Natural killer cell (primary cell): Measurements from ENCODE around the gene FADD. TPM values are rescaled to one million over a fixed set of nuclear protein-coding genes. Genes with fewer than 3 reads are reported as not detected.

Source experiments
- ATAC-seq, 3 donors: fragments of 150-1000 bp in 2 of 3; fragments of 200-7000 bp in 1 of 3; cut with Tn5 transposase; 1 replicate in 1 of 3; 2 replicates in 2 of 3; pipeline ENCODE4 v1.10.0; 2021; ENCODE audit warnings: mild to moderate bottlenecking in 2 of 3, moderate library complexity in 2 of 3
- DNase-seq, 2 donors: peaks; one replicate each; pipeline versions ENCODE4 v3.0.0 to v3.0.0-alpha.2; 2013 to 2021; ENCODE audit warnings: mixed read lengths in 1 of 2
- H3K27ac ChIP-seq: one replicate; pipeline ENCODE4 v1.5.1; 2013; ENCODE audit warnings: mild to moderate bottlenecking, low read length
- H3K27me3 ChIP-seq: one replicate; pipeline ENCODE4 v1.6.1; 2013; ENCODE audit warnings: low read length; ENCODE audit not compliant: control insufficient read depth, insufficient read depth
- H3K36me3 ChIP-seq: one replicate; pipeline ENCODE4 v1.6.1; 2013; ENCODE audit warnings: low read length; ENCODE audit not compliant: control insufficient read depth, insufficient read depth
- H3K4me1 ChIP-seq: one replicate; pipeline ENCODE4 v1.6.1; 2013; ENCODE audit warnings: low read length; ENCODE audit not compliant: control insufficient read depth, insufficient read depth
- H3K4me3 ChIP-seq: one replicate; pipeline ENCODE4 v1.5.1; 2013; ENCODE audit warnings: low read length
- H3K9me3 ChIP-seq: one replicate; pipeline ENCODE4 v1.6.1; 2013; ENCODE audit warnings: low read length; ENCODE audit not compliant: control insufficient read depth, insufficient read depth
- H3K27ac Mint-ChIP-seq, 2 donors: one replicate each; pipeline ENCODE4 v1.8.0; 2022; ENCODE audit warnings: mild to moderate bottlenecking in 2 of 2, mixed read lengths in 2 of 2, moderate library complexity in 1 of 2
- H3K27me3 Mint-ChIP-seq, 2 donors: one replicate each; pipeline ENCODE4 v1.8.0; 2022; ENCODE audit warnings: low read depth in 2 of 2, mixed read lengths in 2 of 2
- H3K36me3 Mint-ChIP-seq: one replicate; pipeline ENCODE4 v1.8.0; 2022; ENCODE audit warnings: mixed read lengths
- H3K4me1 Mint-ChIP-seq, 2 donors: one replicate each; pipeline ENCODE4 v1.8.0; 2022; ENCODE audit warnings: mixed read lengths in 2 of 2
- H3K4me3 Mint-ChIP-seq: one replicate; pipeline ENCODE4 v1.8.0; 2022; ENCODE audit warnings: mild to moderate bottlenecking, moderate library complexity, mixed read lengths
- H3K9me3 Mint-ChIP-seq, 2 donors: one replicate each; pipeline ENCODE4 v1.8.0; 2022; ENCODE audit warnings: mixed read lengths in 2 of 2
- whole genome bisulfite sequencing: methylation state at CpG from one replicate; pipeline ENCODE4 v1.1.7; 2013; ENCODE audit warnings: missing lambda C conversion rate; ENCODE audit not compliant: insufficient coverage; 5-methylcytosine and 5-hydroxymethylcytosine counted together
- intact Hi-C: fragments of 100-400 bp; cut with micrococcal nuclease; formaldehyde crosslinking; loops from one replicate; pipeline ENCODE4 v1.14.2; 2022
- total RNA-seq, 4 donors: library from RNA; stranded (reverse); fragments of 120-200 nt in 1 of 4; gene quantifications; one replicate each; pipeline versions ENCODE4 v1.2.3 to v1.2.4, GENCODE V29; 2013 to 2022
- TF ChIP-seq, protein P1 (sequence below): fragments of 200-600 bp; IDR thresholded peaks from one replicate; pipeline ENCODE4 v1.8.0; 2022; ENCODE audit warnings: antibody characterized with exemption

FADD gene
- total RNA-seq, 3 donors from 2014 or later (not counting 1 experiment from before 2014, with no cell fraction given): 7.8 to 9.2 (median 9.0) TPM

DNA sequence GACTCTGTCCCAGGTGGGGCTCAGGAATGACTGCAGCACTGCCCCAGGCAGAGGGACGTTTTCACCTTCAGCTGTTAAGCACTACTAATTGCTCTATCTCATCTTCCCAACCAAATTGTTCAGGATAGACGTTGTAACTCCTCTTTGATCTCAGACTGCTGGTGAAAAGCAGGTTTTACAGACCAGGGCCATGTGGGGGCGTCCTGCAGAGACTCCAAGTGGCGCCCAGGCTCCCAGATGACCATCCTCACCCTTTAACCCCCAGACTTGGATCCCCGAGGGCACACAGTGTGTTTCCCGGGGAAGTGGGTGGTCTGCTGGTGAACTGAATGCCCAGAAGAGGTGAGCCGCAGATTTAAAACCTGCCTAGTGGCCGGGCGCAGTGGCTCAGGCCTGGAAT lies 23.9 kb downstream of the FADD start:
- DNase-seq (no peak), ATAC-seq (no peak)
- no peaks in the 10 kb centered on the region for H3K4me1 ChIP-seq
- no peaks in the 10 kb centered on the region for H3K4me1 Mint-ChIP-seq
- H3K4me3 Mint-ChIP-seq: no peak overlapping the region
- no peaks in the 10 kb centered on the region for H3K36me3 Mint-ChIP-seq
- no peaks in the 10 kb centered on the region for H3K36me3 ChIP-seq
- H3K27me3 ChIP-seq: no peaks in the 10 kb centered on the region
- intact Hi-C loops: no loop called here
- TF ChIP-seq, protein P1, sequence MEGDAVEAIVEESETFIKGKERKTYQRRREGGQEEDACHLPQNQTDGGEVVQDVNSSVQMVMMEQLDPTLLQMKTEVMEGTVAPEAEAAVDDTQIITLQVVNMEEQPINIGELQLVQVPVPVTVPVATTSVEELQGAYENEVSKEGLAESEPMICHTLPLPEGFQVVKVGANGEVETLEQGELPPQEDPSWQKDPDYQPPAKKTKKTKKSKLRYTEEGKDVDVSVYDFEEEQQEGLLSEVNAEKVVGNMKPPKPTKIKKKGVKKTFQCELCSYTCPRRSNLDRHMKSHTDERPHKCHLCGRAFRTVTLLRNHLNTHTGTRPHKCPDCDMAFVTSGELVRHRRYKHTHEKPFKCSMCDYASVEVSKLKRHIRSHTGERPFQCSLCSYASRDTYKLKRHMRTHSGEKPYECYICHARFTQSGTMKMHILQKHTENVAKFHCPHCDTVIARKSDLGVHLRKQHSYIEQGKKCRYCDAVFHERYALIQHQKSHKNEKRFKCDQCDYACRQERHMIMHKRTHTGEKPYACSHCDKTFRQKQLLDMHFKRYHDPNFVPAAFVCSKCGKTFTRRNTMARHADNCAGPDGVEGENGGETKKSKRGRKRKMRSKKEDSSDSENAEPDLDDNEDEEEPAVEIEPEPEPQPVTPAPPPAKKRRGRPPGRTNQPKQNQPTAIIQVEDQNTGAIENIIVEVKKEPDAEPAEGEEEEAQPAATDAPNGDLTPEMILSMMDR: no peak
- H3K4me3 ChIP-seq: no peak overlapping the region
- WGBS: 69% methylated on average over 9 of the region's 9 CpGs
- no peaks in the 10 kb centered on the region for H3K9me3 Mint-ChIP-seq
- H3K27me3 Mint-ChIP-seq: peaks cover 5 to 23% of the 10 kb centered on the region in 2 donors
- no peaks in the 10 kb centered on the region for H3K9me3 ChIP-seq
- no peak overlapping the region for H3K27ac Mint-ChIP-seq
- no peak overlapping the region for H3K27ac ChIP-seq

GRCh38 chr11:70229737-70230136 lies 26.6 kb downstream of the FADD start:
- TF ChIP-seq, protein P1: no peak
- Histone ChIP-seq H3K9me3 (no peaks in the 10 kb centered on the region), H3K27ac (no peak overlapping the region), H3K4me1 (no peaks in the 10 kb centered on the region), H3K27me3 (no peaks in the 10 kb centered on the region), H3K4me3 (no peak overlapping the region), H3K36me3 (no peaks in the 10 kb centered on the region)
- intact Hi-C loops: no loop called here
- ATAC-seq (no peak), DNase-seq (no peak)
- Mint-ChIP-seq H3K27me3 (peaks cover 9 to 13% of the 10 kb centered on the region in 2 donors), H3K9me3 (no peaks in the 10 kb centered on the region), H3K4me3 (no peak overlapping the region), H3K36me3 (no peaks in the 10 kb centered on the region), H3K4me1 (no peaks in the 10 kb centered on the region), H3K27ac (no peak overlapping the region)
- 89% methylated on average over 10 of the region's 10 CpGs for WGBS

GRCh38 chr11:70230151-70230839 lies 27.2 kb downstream of the FADD start:
- no peak overlapping the region for H3K4me3 Mint-ChIP-seq

More at GRCh38 chr11:70230151-70230839, 27.2 kb downstream of the FADD start:
- no peaks in the 10 kb centered on the region for H3K36me3 Mint-ChIP-seq
- TF ChIP-seq, protein P1: no peak
- Histone ChIP-seq H3K9me3 (no peaks in the 10 kb centered on the region), H3K27ac (no peak overlapping the region), H3K27me3 (no peaks in the 10 kb centered on the region), H3K4me3 (no peak overlapping the region), H3K36me3 (no peaks in the 10 kb centered on the region), H3K4me1 (no peaks in the 10 kb centered on the region)
- H3K27me3 Mint-ChIP-seq: peaks cover 8 to 9% of the 10 kb centered on the region in 2 donors
- no peak overlapping the region for H3K27ac Mint-ChIP-seq
- no peak for ATAC-seq
- intact Hi-C loops: no loop called here
- no peak for DNase-seq
- no peaks in the 10 kb centered on the region for H3K4me1 Mint-ChIP-seq
- no peaks in the 10 kb centered on the region for H3K9me3 Mint-ChIP-seq
- 91% methylated on average over 8 of the region's 8 CpGs for WGBS
